GM21526 (cell line): ENCODE measurements around the gene GULP1.

Source experiments
- ATAC-seq: cut with Tn5 transposase; IDR thresholded peaks from one replicate; pipeline ENCODE4 v1.9.1; 2021; ENCODE audit warnings: moderate library complexity; ENCODE audit not compliant: unreplicated experiment, low FRiP score

Gene GULP1

DNA sequence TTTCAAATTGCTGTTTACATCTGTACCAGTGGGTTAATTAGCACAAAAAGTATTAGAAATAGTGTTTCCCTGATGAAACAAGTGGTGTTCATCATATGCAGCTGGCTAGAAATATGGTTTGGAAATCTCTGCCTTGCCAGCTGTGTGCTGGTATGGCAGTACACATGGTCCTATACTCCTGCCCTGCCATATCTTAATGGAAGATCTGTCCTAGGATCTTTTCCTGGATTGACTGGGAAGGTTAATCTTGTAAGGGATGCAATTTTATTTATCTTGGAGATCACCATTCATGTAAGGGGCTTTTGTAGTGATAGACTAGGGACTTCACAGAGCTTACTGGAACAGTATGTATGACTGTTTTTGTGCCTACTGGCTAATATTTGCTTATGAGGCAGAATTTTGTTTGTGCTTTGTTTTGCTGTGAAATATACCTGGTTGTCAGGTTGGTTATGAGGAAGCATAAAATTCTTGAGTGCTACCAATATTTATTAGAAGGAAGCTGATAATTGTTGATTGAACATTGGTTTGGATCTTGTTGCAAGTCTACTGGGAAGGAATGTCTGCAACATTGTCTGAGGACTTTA is 73.5 kb downstream of the GULP1 start:
- no peak for ATAC-seq

- ATAC-seq: no peak
Observed at GRCh38 chr2:188367164-188367563, 75.5 kb downstream of the GULP1 start.

DNA sequence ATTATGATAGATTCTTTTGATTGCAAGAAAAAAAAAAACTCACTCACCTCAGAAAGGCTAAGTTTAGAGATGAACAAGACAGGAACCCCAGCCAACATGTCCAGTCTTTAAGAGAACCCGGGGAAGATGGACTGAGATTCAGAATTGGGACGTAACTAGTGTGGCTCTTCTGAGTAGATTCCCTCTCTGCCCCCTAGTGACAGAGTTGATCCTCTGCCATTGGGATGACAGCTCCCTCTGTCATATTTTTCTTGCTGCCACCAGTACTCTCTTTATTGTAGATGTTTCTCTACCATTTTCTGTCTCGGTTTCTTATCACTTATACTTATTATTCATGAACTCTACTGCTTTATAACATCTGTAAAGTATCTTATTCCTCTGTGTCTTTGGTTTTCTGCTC is 77.7 kb downstream of the GULP1 start:
- ATAC-seq: peak; percentile 88

GRCh38 chr2:188378371-188378950 is 86.8 kb downstream of the GULP1 start:
- no peak for ATAC-seq

- ATAC-seq: no peak
Observed at GRCh38 chr2:188379748-188380147, 88.1 kb downstream of the GULP1 start.

DNA sequence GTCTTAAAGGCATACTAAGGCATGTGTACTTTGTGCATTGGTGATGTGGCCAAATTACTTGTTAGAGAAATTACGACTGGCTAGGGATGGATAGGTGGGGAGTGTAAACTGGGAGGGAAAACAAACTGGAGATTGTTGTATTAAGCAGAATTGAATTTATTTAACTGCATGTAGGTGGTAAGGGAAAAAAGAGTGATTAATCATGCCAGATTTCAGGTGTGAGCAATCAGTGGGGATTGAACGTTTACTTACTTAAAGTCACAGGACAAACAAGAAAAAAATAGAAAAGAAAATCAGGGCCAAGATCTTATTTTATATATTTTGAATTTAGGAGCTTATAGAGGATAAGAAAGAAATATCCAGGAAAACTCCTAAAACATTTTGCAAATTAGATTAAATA is 88.6 kb downstream of the GULP1 start:
- ATAC-seq: no peak

DNA sequence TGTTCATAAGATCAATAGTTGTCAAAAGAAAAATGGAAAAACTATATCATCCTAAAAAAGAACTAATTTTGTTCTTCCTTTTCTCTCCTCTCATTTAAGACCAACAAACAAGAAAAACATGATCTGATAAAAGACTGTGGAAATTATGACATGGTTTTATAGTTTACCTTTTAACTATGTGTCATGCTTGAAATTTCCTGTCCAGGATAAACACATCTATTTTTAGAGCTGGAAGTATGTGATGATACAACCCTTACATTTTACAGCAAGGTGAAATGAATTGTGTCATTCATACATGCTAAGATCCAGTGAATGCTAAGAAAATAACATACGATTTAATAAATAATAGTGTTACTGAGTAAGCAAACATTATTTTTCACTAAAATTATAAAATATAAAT is 89.9 kb downstream of the GULP1 start:
- ATAC-seq: no peak

GRCh38 chr2:188382107-188382506 is 90.4 kb downstream of the GULP1 start:
- ATAC-seq: no peak

GRCh38 chr2:188383158-188383557 is 91.5 kb downstream of the GULP1 start:
- no peak for ATAC-seq

DNA sequence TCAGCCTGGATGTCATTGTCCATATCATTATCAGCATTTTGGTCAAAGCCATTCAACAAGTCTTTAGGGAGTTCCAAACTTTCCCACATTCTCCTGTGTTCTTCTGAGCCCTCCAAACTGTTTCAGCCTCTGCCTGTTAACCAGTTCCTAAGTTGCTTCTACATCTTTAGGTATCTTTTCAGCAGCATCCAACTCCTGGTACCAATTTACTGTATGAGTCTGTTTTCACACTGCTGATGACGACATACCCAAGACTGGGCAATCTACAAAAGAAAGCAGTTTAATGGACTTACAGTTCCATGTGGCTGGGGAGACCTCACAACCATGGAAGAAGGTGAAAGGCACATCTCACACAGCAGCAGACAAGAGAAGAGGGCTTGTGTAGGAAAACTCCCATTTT is 94.2 kb downstream of the GULP1 start:
- ATAC-seq: no peak

DNA sequence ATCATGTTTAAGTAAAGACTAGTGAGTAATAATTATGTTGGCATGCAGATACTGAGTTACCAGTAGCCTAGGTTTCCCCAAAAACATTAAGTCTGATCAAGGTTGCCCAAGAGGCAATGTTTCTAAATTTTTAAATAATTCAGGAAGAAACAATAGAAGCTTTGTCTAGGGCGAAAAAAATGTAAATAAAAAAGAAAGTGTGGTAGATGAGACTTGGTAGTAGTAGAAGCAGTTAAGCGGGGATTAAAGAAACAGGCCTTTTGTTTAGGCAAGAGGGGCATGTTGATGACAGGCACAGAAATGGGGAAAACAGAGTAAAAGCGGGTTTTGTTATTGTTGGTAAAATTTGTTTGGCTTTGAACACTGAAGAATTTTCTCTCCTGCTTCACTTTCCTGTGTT is 97.2 kb downstream of the GULP1 start:
- ATAC-seq: no peak

- no peak for ATAC-seq
Observed at GRCh38 chr2:188391354-188391753, 99.7 kb downstream of the GULP1 start.

- ATAC-seq: no peak
Observed at GRCh38 chr2:188394931-188395472, 103.3 kb downstream of the GULP1 start.

DNA sequence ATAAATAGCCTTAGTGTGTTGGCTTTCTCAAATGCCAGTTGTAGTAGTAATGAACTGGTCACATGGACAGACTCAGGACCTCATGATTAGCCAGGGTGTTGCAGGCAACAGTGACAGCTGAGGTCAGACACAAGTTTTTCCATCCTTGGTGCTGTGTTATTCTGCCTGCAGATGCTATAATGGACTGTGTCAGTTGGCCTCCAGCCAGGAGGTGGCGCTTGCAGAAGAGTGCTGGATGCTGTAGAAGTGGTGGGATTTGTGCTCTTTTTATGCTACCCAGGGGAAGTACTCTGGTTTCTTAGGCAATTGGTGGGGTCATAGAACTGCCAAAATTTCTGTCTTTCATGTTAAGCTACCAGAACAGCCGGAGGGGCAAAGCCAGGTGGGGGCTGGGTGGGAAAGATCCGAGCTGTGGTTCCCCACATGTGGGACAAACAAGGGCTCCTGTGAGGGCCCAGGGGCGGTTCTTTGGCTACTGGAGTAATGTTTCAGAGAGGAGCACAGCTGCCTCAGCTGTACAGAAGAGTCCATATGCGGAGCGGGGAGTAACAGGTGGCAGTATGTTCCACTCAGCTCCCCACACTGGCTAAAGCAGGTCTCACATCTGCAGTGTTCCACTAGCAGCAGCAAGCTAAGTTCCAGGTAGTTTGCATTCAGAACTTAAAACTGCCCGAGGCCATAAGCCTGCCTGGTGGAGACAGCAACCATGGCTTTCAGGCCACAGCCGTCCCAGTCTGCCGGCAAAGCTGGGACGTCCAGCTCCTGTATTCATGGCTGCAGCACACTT is 104.4 kb downstream of the GULP1 start:
- ATAC-seq: no peak

DNA sequence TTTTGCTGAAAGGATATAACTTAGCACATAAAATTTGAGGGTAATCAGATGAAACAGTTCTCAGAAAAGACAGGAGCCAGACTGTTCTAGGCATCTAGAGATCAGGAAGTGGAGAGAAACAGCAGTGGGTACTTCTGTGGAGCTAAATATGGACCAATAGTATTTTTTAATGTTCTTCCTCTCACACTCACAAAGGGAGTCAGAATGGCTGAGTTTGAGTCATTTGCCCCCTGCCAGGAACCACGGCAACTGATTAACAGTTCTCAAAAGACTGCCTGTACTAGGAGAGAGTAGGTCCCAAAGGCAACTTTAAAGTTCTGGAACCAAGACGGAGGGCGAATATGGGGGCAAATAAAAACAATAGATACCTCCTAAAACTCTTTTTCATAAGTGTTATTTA is 107.5 kb downstream of the GULP1 start:
- no peak for ATAC-seq

DNA sequence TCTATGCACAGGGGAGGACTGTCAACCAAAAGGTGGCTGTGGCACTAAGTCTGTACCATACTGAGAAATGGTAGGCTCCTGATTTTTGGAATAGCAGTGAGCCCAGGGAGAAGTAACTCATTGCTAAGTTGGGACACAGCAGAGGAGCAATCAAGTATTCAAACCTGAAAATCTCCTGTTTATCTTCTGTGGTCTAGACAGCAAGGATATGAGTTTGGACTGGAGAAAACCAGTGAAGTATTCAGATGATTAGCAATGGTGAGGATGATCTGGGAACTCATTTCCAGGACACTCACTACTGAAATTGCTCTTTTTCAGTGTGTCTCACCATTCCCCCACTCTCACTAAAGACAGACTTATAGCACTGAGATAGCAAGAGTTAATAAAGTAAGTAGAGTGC is 112.0 kb downstream of the GULP1 start:
- no peak for ATAC-seq

- ATAC-seq: no peak
Observed at GRCh38 chr2:188404341-188405004, 112.8 kb downstream of the GULP1 start.

- ATAC-seq: no peak
Observed at GRCh38 chr2:188406414-188406813, 114.7 kb downstream of the GULP1 start.

- no peak for ATAC-seq
Observed at GRCh38 chr2:188410504-188411235, 119.0 kb downstream of the GULP1 start.

DNA sequence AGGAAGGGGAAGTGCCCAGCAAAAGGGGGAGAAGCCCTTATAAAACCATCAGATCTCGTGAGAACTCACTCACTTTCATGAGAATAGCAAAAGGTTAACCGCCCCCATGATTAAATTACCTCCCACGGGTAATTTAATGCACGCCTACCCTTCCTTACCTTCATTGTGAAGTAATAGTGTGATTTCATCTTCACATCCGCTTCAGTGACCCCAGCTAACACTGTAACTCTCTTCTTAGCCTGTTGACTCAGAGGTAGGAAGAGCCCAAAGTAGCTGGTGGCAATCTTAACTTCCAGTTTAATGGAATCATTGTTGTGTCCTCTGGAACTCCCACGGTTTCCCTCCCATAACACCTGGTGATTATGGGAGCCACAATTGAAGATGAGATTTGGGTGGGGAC is 120.5 kb downstream of the GULP1 start:
- no peak for ATAC-seq

DNA sequence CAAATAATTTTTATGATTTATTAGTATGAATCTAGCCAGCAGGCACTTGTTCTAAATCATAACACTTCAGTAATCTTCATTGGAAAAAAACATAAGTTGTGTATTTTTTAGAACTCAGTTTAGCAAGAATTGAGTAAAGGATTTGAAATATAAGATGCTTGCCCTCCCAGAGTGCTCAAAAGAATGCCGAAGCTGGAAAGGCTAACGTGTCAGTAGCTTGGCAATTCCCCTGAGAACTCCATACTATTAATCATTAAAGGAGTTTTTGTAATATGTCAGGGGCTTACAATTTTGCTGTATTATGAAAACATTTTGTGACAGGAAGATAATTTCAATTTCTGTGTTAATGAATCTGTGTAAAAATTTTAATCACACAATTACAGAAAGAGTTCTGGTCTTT is 122.7 kb downstream of the GULP1 start:
- no peak for ATAC-seq
